ENCODE measurements around the gene SNRPN. TPM values are rescaled to one million over a fixed set of nuclear protein-coding genes. Genes with fewer than 3 reads are reported as not detected.

SNRPN gene
- total RNA-seq, 1 donor from 2014 or later: 48.6 TPM

- POLR2A ChIA-PET: no interaction called here
- Mint-ChIP-seq H3K36me3 (ENCODE audit: low read depth) (peaks cover 84% of the 10 kb centered on the region), H3K27me3 (no peaks in the 10 kb centered on the region), H3K27ac (no peak overlapping the region), H3K4me1 (no peaks in the 10 kb centered on the region), H3K9me3 (peaks cover 37% of the 10 kb centered on the region), H3K4me3 (no peak overlapping the region)
- DNase-seq (no peak), ATAC-seq (ENCODE audit: low read depth) (no peak)
- no peak for TF ChIP-seq CTCF (IDR thresholded peaks at IDR 0.05)
- CTCF ChIA-PET: no interaction called here
- intact Hi-C loops (cut with micrococcal nuclease): no loop called here
Measured at GRCh38 chr15:24986653-24987052, 31.9 kb downstream of the SNRPN start.

GRCh38 chr15:25019434-25019833, 64.6 kb downstream of the SNRPN start:
- DNase-seq: no peak
- H3K27ac Mint-ChIP-seq: no peak overlapping the region
- peaks cover 40% of the 10 kb centered on the region for H3K36me3 Mint-ChIP-seq (ENCODE audit: low read depth)
- ATAC-seq (ENCODE audit: low read depth): no peak
- intact Hi-C loops (cut with micrococcal nuclease): no loop called here
- CTCF ChIA-PET: no interaction called here
- no peaks in the 10 kb centered on the region for H3K4me1 Mint-ChIP-seq
- H3K9me3 Mint-ChIP-seq: peaks cover 40% of the 10 kb centered on the region
- H3K4me3 Mint-ChIP-seq: no peak overlapping the region
- no peaks in the 10 kb centered on the region for H3K27me3 Mint-ChIP-seq
- POLR2A ChIA-PET: no interaction called here
- TF ChIP-seq CTCF (IDR thresholded peaks at IDR 0.05): no peak

- DNase-seq (no peak), ATAC-seq (ENCODE audit: low read depth) (no peak)
- Mint-ChIP-seq H3K9me3 (peaks cover 39% of the 10 kb centered on the region), H3K27ac (no peak overlapping the region), H3K4me1 (no peaks in the 10 kb centered on the region), H3K4me3 (no peak overlapping the region), H3K36me3 (ENCODE audit: low read depth) (peaks cover 58% of the 10 kb centered on the region), H3K27me3 (no peaks in the 10 kb centered on the region)
- CTCF ChIA-PET: no interaction called here
- intact Hi-C loops (cut with micrococcal nuclease): no loop called here
- TF ChIP-seq CTCF (IDR thresholded peaks at IDR 0.05): no peak
- POLR2A ChIA-PET: no interaction called here
Measured at GRCh38 chr15:25022233-25022632, 67.4 kb downstream of the SNRPN start.

Other genes starting within 250 kb of the SNRPN start
- gene SNURF, start within 50 bp of the SNRPN start, total RNA-seq: 9.8 and 15.9 TPM in 2 replicates

Data from activated B cell treated with CpG ODN at 0.5 μM for 24 hours (primary cell).